Type B pancreatic cell (in vitro differentiated cells): ENCODE results near the gene SORL1-AS1.

ENCODE experiments used
- DNase-seq: peaks from one replicate; pipeline ENCODE4 v3.0.0; 2021; ENCODE audit warnings: mixed read lengths; ENCODE audit not compliant: unreplicated experiment; ENCODE audit errors: extremely low spot score
- H3K27ac Mint-ChIP-seq: 2 replicates; pipeline ENCODE4 v1.8.0; 2021; ENCODE audit warnings: mild to moderate bottlenecking, mixed read lengths
- H3K27me3 Mint-ChIP-seq: 2 replicates; pipeline ENCODE4 v1.8.0; 2021; ENCODE audit warnings: mixed read lengths
- H3K36me3 Mint-ChIP-seq: 2 replicates; pipeline ENCODE4 v1.8.0; 2021; ENCODE audit warnings: mixed read lengths
- H3K4me1 Mint-ChIP-seq: one replicate; pipeline ENCODE4 v1.8.0; 2021; ENCODE audit warnings: mixed read lengths; ENCODE audit not compliant: unreplicated experiment
- H3K4me3 Mint-ChIP-seq: 2 replicates; pipeline ENCODE4 v1.8.0; 2021; ENCODE audit warnings: mild to moderate bottlenecking, mixed read lengths
- H3K9me3 Mint-ChIP-seq: 2 replicates; pipeline ENCODE4 v1.8.0; 2021; ENCODE audit warnings: mixed read lengths
- CTCF ChIP-seq: fragments of 200-600 bp; sonication (generic); conservative IDR thresholded peaks from 2 replicates; pipeline ENCODE4 v1.5.0; 2021; ENCODE audit warnings: antibody characterized with exemption, mild to moderate bottlenecking

The SORL1-AS1 gene

DNA sequence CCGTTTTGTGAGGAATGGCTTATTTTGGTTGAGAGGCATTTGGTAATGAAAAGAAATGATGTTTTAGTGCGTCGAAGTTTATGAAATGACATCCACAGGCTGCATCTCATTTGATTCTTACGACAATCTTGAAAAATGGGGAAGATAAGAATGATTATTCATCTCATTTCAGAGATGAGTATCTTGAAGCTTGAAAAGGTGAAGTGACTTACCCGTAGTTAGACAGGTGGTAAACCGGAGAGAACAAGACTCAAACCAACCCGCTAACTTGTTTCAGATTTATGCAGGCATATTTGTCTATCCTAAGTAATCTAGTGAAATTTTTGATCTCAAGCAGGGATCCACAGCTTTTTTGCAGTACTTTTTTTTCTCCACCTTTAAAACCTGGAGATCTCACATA lies 9.1 kb upstream of the SORL1-AS1 start:
- H3K4me1 Mint-ChIP-seq: peaks cover 63% of the 10 kb centered on the region
- peak overlapping the region; percentile 60 for H3K4me3 Mint-ChIP-seq
- no peaks in the 10 kb centered on the region for H3K9me3 Mint-ChIP-seq
- H3K27ac Mint-ChIP-seq: peak overlapping the region; percentile 17
- no peak for TF ChIP-seq CTCF
- H3K36me3 Mint-ChIP-seq: peaks cover 2% of the 10 kb centered on the region
- H3K27me3 Mint-ChIP-seq: no peaks in the 10 kb centered on the region
- DNase-seq: no peak

DNA sequence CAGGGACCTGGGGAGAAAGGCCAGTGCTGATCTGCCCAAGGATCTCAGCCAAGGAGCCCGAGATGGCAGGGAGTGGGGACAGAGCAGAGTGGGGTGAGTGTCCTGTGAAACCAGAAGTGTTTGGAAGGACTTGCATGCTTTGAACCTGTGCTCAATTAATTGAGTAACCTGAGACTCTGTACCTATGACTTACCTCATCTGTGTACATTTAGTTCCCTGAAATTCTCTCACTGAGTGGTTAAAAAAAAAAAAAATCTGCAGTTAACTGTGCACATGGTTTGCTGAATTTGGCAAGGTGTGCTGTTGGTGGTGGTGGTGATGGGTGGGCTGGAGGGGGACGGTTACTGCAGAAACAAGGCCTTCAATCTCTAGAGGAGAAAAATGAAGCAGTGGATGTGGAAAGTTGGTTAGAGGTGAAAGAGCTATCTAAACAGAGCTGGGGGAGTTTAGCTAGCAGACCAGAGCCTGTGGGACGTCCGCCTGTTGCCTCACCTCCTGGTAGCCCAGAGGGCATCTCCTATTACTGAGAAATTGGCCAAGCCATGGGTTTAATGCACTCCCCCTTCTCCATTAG lies 8.3 kb upstream of the SORL1-AS1 start:
- Mint-ChIP-seq H3K36me3 (peaks cover 5% of the 10 kb centered on the region), H3K27ac (peak overlapping the region; percentile 17), H3K27me3 (no peaks in the 10 kb centered on the region), H3K9me3 (no peaks in the 10 kb centered on the region), H3K4me3 (peak overlapping the region; percentile 29), H3K4me1 (peaks cover 62% of the 10 kb centered on the region)
- DNase-seq: no peak
- TF ChIP-seq CTCF: no peak

GRCh38 chr11:121459413-121460017 lies 6.7 kb upstream of the SORL1-AS1 start:
- peaks cover 60% of the 10 kb centered on the region for H3K4me1 Mint-ChIP-seq

DNA sequence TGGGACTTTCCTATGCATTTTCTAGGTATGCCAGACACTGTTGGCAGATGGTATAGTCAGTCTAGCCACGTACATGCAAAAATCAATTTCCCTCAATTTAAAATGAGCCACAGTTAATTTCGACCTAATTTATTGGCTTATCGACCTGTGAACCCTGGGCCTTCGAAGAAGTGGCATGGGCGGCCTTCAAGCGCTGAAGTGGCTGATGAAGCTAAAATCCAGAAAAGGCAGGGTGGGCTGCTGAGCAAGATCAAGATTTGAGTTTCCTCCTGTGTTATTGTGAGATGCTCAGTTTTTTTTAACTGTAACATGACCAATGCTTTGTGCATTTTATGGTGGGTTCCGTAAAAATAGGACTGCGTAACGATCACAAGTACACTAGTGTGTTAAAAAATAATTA lies 5.8 kb upstream of the SORL1-AS1 start:
- Mint-ChIP-seq H3K36me3 (peaks cover 5% of the 10 kb centered on the region), H3K27me3 (no peaks in the 10 kb centered on the region), H3K4me1 (peaks cover 56% of the 10 kb centered on the region), H3K9me3 (no peaks in the 10 kb centered on the region), H3K27ac (no peak overlapping the region), H3K4me3 (no peak overlapping the region)
- no peak for DNase-seq
- no peak for TF ChIP-seq CTCF

More at GRCh38 chr11:121459413-121460017, 6.7 kb upstream of the SORL1-AS1 start:
- H3K27me3 Mint-ChIP-seq: no peaks in the 10 kb centered on the region
- peaks cover 5% of the 10 kb centered on the region for H3K36me3 Mint-ChIP-seq
- H3K27ac Mint-ChIP-seq: peak overlapping the region; percentile 24
- DNase-seq: no peak
- H3K9me3 Mint-ChIP-seq: no peaks in the 10 kb centered on the region
- no peak for TF ChIP-seq CTCF
- H3K4me3 Mint-ChIP-seq: peak overlapping the region; percentile 28

DNA sequence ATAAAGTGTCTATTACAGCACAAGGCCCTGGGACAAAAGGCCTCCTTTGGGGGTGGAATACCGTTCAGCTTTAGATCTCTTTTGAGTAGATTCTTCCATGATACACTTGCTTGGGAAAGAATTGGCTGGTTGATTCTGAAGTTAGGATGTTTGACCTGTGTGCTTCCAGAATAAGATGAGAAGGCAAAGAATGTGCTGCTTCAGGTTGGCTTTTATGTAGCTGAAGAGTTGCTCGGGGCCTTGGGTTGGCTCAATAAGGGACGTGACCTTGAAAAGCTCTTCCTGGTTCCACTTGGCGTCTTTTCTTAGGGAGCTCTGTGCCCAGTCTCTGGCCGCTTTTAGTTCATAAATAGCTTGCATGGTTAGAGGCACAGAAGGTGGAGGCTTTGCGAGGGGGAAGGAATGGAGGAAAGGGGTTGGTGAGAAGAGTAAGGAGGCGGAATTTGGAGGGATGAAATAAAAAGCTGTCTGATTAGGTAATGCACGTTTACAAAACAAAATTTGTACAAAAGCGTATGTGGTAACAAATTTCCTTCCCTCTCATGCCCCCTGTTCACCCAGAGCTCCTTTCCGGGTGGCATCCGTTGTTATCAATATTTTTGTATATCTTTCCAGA lies 4.2 kb upstream of the SORL1-AS1 start:
- Mint-ChIP-seq H3K27me3 (peaks cover 5% of the 10 kb centered on the region), H3K4me1 (peaks cover 50% of the 10 kb centered on the region), H3K4me3 (peak overlapping the region; percentile 56), H3K9me3 (no peaks in the 10 kb centered on the region), H3K36me3 (peaks cover 5% of the 10 kb centered on the region), H3K27ac (peak overlapping the region; percentile 12)
- TF ChIP-seq CTCF: no peak
- no peak for DNase-seq
